Measurements from ENCODE around the gene CFAP410. TPM values are rescaled to one million over a fixed set of nuclear protein-coding genes. Genes with fewer than 3 reads are reported as not detected.

CFAP410 gene
- total and polyA plus RNA-seq, 9 donors, result 1.2 to 40.8 (median 29.3) TPM

DNA sequence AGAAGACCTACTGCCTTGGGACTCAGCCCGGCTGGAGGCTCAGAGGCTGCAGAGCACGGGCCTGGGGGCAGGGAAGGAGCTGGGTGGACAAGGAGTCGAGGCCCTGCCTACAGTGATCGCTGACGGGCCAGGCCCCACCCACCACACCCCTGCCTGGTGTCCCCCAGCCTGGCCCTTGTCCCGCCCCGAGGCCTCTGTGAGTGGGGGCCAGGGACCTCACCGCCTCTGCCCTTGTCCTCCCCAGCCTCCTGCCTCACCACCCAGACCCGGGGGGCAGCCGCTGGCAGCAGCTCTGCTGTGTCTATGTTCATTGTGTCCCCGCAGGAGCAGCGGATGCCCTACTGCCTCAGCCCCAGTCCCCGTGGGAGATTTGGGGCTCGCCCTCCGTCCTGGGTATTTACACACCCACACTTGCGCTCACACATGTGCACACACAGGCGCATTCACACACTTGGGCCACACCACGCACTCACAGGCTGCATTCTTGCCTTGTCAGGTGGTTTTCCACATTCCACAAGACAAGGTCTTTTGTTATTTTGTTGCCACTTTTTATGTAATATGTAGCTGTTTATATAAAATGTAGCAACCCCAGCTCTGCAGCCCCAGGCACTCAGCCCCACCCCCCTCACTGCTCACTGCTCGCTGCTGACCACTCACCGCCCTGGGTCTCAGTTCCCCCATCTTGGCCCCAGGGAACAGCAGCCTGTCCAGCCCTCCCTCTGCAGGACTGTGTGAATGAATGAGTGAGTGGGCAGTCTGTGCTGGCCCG, 32.1 kb downstream of the CFAP410 start:
- H3K27me3 ChIP-seq, result no peaks in the 10 kb centered on the region
- no peaks in the 10 kb centered on the region for H3K36me3 ChIP-seq
- H3K4me3 ChIP-seq, result no peak overlapping the region
- H3K4me1 ChIP-seq (ENCODE audit: insufficient read depth), result peaks cover 4% of the 10 kb centered on the region
- H3K27ac ChIP-seq, result no peak overlapping the region
- no peak for DNase-seq
- TF ChIP-seq EP300 (IDR thresholded peaks at IDR 0.05) (no peak), POLR2A (IDR thresholded peaks at IDR 0.05) (no peak)
- TF ChIP-seq, protein P1, sequence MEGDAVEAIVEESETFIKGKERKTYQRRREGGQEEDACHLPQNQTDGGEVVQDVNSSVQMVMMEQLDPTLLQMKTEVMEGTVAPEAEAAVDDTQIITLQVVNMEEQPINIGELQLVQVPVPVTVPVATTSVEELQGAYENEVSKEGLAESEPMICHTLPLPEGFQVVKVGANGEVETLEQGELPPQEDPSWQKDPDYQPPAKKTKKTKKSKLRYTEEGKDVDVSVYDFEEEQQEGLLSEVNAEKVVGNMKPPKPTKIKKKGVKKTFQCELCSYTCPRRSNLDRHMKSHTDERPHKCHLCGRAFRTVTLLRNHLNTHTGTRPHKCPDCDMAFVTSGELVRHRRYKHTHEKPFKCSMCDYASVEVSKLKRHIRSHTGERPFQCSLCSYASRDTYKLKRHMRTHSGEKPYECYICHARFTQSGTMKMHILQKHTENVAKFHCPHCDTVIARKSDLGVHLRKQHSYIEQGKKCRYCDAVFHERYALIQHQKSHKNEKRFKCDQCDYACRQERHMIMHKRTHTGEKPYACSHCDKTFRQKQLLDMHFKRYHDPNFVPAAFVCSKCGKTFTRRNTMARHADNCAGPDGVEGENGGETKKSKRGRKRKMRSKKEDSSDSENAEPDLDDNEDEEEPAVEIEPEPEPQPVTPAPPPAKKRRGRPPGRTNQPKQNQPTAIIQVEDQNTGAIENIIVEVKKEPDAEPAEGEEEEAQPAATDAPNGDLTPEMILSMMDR (IDR thresholded peaks at IDR 0.05), result no peak
- 80 to 87% (median 82%) methylated on average over 19 to 21 of the region's 21 CpGs for WGBS, 3 donors
- intact Hi-C loops (cut with DNase I), result loop anchor here in 1 of 4 donors (10.0 kb wide), 1 partner anchor 492 kb away; no protein-coding TSS in a partner anchor
- no peaks in the 10 kb centered on the region for H3K9me3 ChIP-seq

DNA sequence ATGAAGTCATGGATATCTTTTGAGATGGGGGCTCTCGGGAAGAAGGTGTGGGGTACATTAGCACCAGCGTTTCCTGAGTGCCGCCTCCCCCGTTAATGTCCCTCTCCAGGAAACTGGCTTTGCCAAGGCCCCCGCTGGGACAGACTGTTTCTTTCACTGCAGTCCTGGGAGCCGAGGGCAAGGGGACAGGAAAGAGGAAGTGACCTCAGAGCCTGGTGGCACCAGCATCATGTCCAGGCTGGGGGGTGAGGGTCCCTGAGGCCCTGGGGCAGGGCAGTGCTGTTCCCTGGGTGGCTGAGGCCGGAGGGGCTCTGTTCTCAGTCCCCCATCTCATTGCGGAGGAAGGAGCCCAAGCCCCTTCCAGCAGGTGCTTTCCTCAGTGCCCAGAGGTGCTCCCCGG, 33.5 kb downstream of the CFAP410 start:
- TF ChIP-seq POLR2A (IDR thresholded peaks at IDR 0.05), result no peak
- no peak for TF ChIP-seq EP300 (IDR thresholded peaks at IDR 0.05)
- TF ChIP-seq, protein P1 (IDR thresholded peaks at IDR 0.05), result no peak
- Histone ChIP-seq H3K27ac (no peak overlapping the region), H3K4me3 (no peak overlapping the region), H3K36me3 (no peaks in the 10 kb centered on the region), H3K9me3 (no peaks in the 10 kb centered on the region), H3K27me3 (no peaks in the 10 kb centered on the region), H3K4me1 (ENCODE audit: insufficient read depth) (peaks cover 16% of the 10 kb centered on the region)
- intact Hi-C loops (cut with DNase I), result loop anchor here in 1 of 4 donors (10.0 kb wide), 1 partner anchor 491 kb away; no protein-coding TSS in a partner anchor
- DNase-seq, result no peak
- 76 to 82% (median 79%) methylated on average over 9 of the region's 9 CpGs for WGBS, 3 donors

DNA sequence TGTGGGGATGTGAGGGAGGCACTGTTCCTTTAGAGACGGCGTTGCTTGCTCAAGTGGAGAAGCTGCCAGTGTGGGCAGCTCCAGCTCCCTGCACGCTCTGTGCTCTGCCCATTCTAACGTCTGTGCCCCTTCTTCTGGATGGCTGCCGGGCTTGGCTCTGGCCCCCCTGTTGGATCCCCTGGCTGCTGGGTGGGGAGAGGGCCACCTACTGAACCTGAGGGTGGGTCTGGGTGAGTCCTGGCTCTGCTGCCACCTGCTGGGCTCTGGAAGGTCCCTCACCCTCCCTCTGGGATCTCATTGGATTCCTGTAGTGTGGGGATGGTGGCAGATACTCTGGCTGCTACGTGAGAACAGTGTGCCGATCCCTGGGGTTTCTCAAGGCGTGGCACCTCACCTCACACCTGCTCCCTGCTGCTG, 34.3 kb downstream of the CFAP410 start:
- DNase-seq, result peak in 4 of 5 donors; percentile 40 to 72 (median 58)
- 44 to 47% (median 46%) methylated on average over 8 of the region's 8 CpGs for WGBS, 3 donors

DNA sequence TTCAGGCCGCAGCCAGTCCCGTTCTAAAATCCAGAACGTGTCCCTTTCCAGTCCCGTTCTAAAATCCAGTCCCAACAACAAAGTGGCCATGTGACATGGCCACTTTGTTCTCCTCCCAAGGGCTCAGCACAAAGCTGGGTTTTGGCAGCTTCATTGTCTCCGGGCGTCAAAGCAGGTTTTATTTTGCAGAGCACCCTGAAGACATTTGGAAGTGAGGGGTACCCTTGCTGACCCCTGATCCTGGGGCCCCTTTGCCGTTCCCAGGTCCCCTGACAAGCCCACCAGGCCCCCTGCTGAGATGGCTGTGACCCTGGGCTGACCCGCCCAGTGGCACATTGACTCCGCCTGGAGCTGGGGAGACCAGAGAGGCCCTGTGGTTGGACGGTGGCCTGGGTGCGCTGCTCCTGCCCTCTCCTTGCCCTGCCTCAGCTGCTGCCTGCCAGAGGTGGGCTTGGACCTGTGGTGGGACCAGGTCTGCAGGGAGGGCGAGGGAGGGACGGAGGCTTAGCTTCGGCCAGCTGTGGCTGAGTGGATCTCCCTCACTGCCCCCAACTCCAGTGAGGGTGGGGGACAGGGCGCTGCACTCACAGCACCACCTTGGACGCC, 35.1 kb downstream of the CFAP410 start:
- H3K9me3 ChIP-seq, result no peaks in the 10 kb centered on the region
- DNase-seq, result no peak
- H3K27me3 ChIP-seq, result no peaks in the 10 kb centered on the region
- intact Hi-C loops (cut with DNase I), result loop anchor here in 1 of 4 donors (10.0 kb wide), 1 partner anchor 489 kb away; no protein-coding TSS in a partner anchor
- 74 to 81% (median 76%) methylated on average over 16 of the region's 16 CpGs for WGBS, 3 donors
- no peak overlapping the region for H3K27ac ChIP-seq
- H3K4me3 ChIP-seq, result no peak overlapping the region
- H3K36me3 ChIP-seq, result no peaks in the 10 kb centered on the region
- TF ChIP-seq EP300 (IDR thresholded peaks at IDR 0.05) (no peak), POLR2A (IDR thresholded peaks at IDR 0.05) (no peak)
- TF ChIP-seq, protein P1 (IDR thresholded peaks at IDR 0.05), result no peak
- H3K4me1 ChIP-seq (ENCODE audit: insufficient read depth), result peaks cover 16% of the 10 kb centered on the region

More for the DNA sequence above, 34.3 kb downstream of the CFAP410 start:
- Histone ChIP-seq H3K27ac (no peak overlapping the region), H3K4me3 (no peak overlapping the region), H3K4me1 (ENCODE audit: insufficient read depth) (peaks cover 16% of the 10 kb centered on the region), H3K27me3 (no peaks in the 10 kb centered on the region), H3K36me3 (no peaks in the 10 kb centered on the region), H3K9me3 (no peaks in the 10 kb centered on the region)
- intact Hi-C loops (cut with DNase I), result loop anchor here in 1 of 4 donors (10.0 kb wide), 1 partner anchor 490 kb away; no protein-coding TSS in a partner anchor
- no peak for TF ChIP-seq EP300 (IDR thresholded peaks at IDR 0.05)
- TF ChIP-seq, protein P1 (IDR thresholded peaks at IDR 0.05), result peak in 2 of 3 donors; percentile 32 to 43
